GM23248 (cell line): Measurements from ENCODE around the gene CARD8.

ENCODE experiments used
- EZH2 ChIP-seq: fragments of 200-600 bp; sonication (generic); IDR thresholded peaks from 2 replicates; pipeline ENCODE4 v1.6.1; 2018; ENCODE audit warnings: antibody characterized with exemption, mild to moderate bottlenecking; ENCODE audit not compliant: insufficient read depth, poor library complexity, severe bottlenecking
- EZH2phosphoT487 ChIP-seq: fragments of 200-600 bp; sonication (generic); IDR thresholded peaks from 2 replicates; pipeline ENCODE4 v1.6.1; 2018; ENCODE audit warnings: antibody characterized with exemption, moderate library complexity, mild to moderate bottlenecking, low read depth; ENCODE audit not compliant: insufficient read depth

- TF ChIP-seq EZH2 (no peak), EZH2phosphoT487 (no peak)
These were observed 38.8 kb downstream of the CARD8 start for GRCh38 chr19:48216933-48217332.
